ENCODE measurements around the gene PTHLH. TPM values are rescaled to one million over a fixed set of nuclear protein-coding genes. Genes with fewer than 3 reads are reported as not detected.

Gene PTHLH
- total RNA-seq, 4 donors from 2014 or later = 4.5 to 9.6 (median 5.6) TPM

DNA sequence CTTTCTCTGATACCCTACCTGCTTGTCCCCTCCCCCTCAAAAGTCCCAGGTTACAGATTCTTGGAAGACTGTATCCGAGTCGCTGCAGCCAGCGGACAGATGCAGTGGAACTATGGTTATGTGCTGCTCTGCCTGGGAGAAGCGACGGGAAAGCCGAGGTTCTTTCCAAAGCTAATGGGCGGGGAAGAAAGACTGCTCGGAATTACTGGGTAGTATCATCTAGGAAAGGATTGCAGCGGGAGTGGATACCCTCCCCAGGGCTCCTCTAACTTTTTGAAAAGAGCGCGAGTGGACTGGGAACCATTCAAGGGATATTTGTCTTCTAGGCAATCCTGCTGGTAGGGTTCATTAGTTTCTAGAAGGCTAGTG lies 1.4 kb downstream of the PTHLH start:
- TF ChIP-seq POLR2A (IDR thresholded peaks at IDR 0.05) = no peak
- TF ChIP-seq, protein P1, sequence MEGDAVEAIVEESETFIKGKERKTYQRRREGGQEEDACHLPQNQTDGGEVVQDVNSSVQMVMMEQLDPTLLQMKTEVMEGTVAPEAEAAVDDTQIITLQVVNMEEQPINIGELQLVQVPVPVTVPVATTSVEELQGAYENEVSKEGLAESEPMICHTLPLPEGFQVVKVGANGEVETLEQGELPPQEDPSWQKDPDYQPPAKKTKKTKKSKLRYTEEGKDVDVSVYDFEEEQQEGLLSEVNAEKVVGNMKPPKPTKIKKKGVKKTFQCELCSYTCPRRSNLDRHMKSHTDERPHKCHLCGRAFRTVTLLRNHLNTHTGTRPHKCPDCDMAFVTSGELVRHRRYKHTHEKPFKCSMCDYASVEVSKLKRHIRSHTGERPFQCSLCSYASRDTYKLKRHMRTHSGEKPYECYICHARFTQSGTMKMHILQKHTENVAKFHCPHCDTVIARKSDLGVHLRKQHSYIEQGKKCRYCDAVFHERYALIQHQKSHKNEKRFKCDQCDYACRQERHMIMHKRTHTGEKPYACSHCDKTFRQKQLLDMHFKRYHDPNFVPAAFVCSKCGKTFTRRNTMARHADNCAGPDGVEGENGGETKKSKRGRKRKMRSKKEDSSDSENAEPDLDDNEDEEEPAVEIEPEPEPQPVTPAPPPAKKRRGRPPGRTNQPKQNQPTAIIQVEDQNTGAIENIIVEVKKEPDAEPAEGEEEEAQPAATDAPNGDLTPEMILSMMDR (IDR thresholded peaks at IDR 0.05) = no peak
- WGBS, 2 donors = 0 to 19% methylated on average over 4 to 11 of the region's 11 CpGs
- intact Hi-C loops (cut with DNase I) = loop anchor here (10.0 kb wide), 1 partner anchor 214 kb away; no protein-coding TSS in a partner anchor
- H3K36me3 ChIP-seq = no peaks in the 10 kb centered on the region
- peak overlapping the region; percentile 53 to 77 (median 61) for H3K4me3 ChIP-seq
- no peak for DNase-seq
- H3K9me3 ChIP-seq = no peaks in the 10 kb centered on the region
- H3K27ac ChIP-seq = peak overlapping the region; percentile 61 to 91 (median 77)
- peaks cover 16 to 86% (median 38%) of the 10 kb centered on the region in 3 donors for H3K4me1 ChIP-seq
- H3K27me3 ChIP-seq = peaks cover 0 to 80% (median 8%) of the 10 kb centered on the region in 4 donors

DNA sequence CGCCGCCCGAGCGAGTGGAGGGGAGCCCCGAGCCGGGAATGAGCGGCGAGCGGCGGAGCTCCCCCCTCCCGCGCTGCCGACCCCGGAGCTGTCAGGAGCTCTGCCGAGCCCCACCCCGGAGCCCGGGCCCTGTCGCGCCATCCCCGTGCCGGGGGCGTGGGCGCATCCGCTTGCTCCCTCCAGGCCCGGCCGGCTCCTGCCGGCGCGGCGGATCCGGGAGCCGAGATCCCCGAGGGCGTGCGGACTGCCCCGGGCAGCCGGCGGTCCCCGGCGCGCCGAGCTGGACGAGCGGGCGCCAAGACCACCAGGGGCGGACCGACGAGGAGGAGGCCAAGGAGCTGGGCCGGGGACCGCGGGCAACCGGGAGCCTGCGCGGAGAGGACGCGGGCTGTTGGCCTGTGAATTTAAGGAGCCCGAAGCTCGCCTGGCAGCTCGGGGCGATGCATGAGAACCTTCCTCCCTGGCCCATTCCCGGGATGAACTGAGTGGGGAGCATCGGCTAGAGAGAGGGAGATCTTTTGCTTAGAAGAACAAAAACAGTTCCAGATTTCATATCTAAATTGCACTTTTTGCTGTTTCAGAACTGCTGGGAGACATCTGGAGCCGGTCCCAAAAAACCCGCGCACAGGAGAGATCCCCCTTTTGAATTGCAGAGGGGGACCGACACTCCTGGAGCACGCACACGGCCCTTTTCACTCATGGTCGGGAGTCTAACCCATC lies 2.0 kb downstream of the PTHLH start:
- peak overlapping the region; percentile 53 to 77 (median 61) for H3K4me3 ChIP-seq
- no peak for TF ChIP-seq POLR2A (IDR thresholded peaks at IDR 0.05)
- TF ChIP-seq, protein P1 (IDR thresholded peaks at IDR 0.05) = no peak
- no peaks in the 10 kb centered on the region for H3K36me3 ChIP-seq
- intact Hi-C loops (cut with DNase I) = loop anchor here (10.0 kb wide), 1 partner anchor 214 kb away; no protein-coding TSS in a partner anchor
- H3K27me3 ChIP-seq = peaks cover 0 to 78% (median 7%) of the 10 kb centered on the region in 4 donors
- H3K9me3 ChIP-seq = no peaks in the 10 kb centered on the region
- 5 to 24% methylated on average over 9 to 20 of the region's 69 CpGs for WGBS, 2 donors
- peak overlapping the region; percentile 61 to 91 (median 77) for H3K27ac ChIP-seq
- H3K4me1 ChIP-seq = peaks cover 13 to 86% (median 35%) of the 10 kb centered on the region in 3 donors
- DNase-seq = no peak

DNA sequence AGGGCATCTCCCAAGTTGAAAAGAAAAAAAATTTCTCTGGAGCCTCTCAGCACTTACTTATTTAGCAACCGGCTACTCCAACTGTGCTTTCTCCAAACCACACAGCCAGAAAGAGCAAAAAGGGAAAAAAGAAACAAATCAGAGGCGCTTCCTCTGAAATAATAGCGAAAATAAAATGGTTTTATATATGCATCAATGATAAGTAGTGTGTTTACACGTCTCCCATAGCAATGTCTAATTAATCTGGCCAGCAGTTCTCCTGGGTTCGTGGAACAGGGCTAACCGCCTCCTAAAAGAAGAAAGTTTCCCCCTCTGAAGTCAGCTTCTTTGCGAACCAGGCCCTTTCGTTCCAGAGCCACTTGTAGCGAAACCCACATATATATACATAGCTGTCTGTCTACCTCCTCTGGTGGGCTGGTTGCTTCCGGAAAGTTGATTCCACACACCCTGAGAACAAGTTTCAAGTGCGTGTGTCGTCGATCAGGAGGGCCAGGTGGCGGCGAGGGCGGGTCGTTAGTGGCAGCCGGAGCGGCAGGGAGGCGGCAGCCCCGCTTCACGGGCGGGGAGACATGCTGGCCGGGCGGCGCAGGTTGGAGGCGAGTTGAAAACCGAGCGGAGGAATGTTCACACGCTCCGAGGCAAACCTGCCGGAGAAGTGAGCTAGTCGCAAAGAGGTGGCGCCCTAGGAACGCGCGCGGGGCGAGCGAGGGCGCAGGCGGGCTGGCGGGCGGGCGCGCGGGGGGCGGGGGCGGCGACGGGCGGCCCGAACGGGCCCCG lies 2.7 kb downstream of the PTHLH start:
- Histone ChIP-seq H3K36me3 (no peaks in the 10 kb centered on the region), H3K27me3 (peaks cover 0 to 76% (median 3%) of the 10 kb centered on the region in 4 donors), H3K4me1 (peaks cover 12 to 86% (median 28%) of the 10 kb centered on the region in 3 donors), H3K27ac (peak overlapping the region; percentile 67 to 91 (median 85)), H3K9me3 (no peaks in the 10 kb centered on the region), H3K4me3 (peak overlapping the region; percentile 53 to 77 (median 61))
- 0 to 1% methylated on average over 8 to 13 of the region's 55 CpGs for WGBS, 2 donors
- intact Hi-C loops (cut with DNase I) = loop anchor here (10.0 kb wide), 1 partner anchor 215 kb away; no protein-coding TSS in a partner anchor
- DNase-seq = no peak
- TF ChIP-seq, protein P1 (IDR thresholded peaks at IDR 0.05) = peak in 1 of 6 experiments; percentile 15
- TF ChIP-seq POLR2A (IDR thresholded peaks at IDR 0.05) = peak in 2 of 4 donors; percentile 24 to 33

DNA sequence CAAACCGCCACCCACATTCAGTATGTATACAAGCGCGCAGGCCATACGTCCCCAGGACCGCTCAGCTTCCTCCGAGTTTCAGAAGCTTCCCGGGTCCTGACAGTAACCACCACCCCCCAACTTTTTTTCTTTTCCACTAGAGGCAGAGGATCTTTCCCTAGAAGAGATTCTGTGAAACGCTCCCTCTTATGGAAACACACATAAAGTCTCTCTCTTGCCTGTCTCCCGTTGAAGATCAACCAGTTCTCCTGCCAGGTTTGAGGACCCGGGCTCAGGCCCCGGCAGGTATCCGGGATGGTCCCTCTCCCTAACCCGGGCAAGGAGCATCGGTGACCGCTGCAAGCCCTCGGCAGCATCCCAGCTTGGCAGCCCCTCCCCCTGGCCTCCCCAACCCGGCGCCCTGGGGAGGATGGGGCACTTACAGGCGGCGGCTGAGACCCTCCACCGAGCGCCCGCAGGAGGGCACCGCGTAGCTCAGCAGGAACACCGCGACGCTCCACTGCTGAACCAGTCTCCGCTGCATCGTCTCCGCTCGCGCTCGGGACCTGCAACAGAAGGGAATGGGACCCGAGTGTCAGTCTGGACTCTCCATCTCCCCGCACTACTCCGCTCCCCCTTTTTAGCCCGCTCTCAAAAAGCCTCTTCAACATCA lies 3.4 kb downstream of the PTHLH start:
- Histone ChIP-seq H3K36me3 (no peaks in the 10 kb centered on the region), H3K27ac (peak overlapping the region; percentile 67 to 91 (median 85)), H3K4me3 (peak overlapping the region; percentile 53 to 77 (median 61)), H3K9me3 (no peaks in the 10 kb centered on the region), H3K27me3 (peaks cover 0 to 69% (median 0%) of the 10 kb centered on the region in 4 donors), H3K4me1 (peaks cover 9 to 79% (median 24%) of the 10 kb centered on the region in 3 donors)
- TF ChIP-seq POLR2A (IDR thresholded peaks at IDR 0.05) = no peak
- TF ChIP-seq, protein P1 (IDR thresholded peaks at IDR 0.05) = no peak
- no peak for DNase-seq
- intact Hi-C loops (cut with DNase I) = no loop called here
- 0 to 7% methylated on average over 13 to 30 of the region's 38 CpGs for WGBS, 2 donors

Data from esophagus squamous epithelium (tissue), 5 donors.